ENCODE data around the gene USP10. TPM values are rescaled to one million over a fixed set of nuclear protein-coding genes. Genes with fewer than 3 reads are reported as not detected.
A peak's percentile ranks its signal among the peaks of the same experiment; 100 is the strongest.

Gene USP10
- total RNA-seq, 1 donor from 2014 or later = 33.8 TPM

GRCh38 chr16:84820305-84820684 is 120.5 kb downstream of the USP10 start:
- DNase-seq (ENCODE audit: low spot score) = no peak
- ATAC-seq = no peak

GRCh38 chr16:84820771-84821170 is 121.0 kb downstream of the USP10 start:
- ATAC-seq = no peak
- DNase-seq (ENCODE audit: low spot score) = no peak

- ATAC-seq = no peak
Observed at GRCh38 chr16:84821179-84821578, 121.4 kb downstream of the USP10 start.

GRCh38 chr16:84821728-84822689 is 122.2 kb downstream of the USP10 start:
- peak; percentile 28 for ATAC-seq
- no peak for DNase-seq (ENCODE audit: low spot score)

More at GRCh38 chr16:84821179-84821578, 121.4 kb downstream of the USP10 start:
- DNase-seq (ENCODE audit: low spot score) = no peak

DNA sequence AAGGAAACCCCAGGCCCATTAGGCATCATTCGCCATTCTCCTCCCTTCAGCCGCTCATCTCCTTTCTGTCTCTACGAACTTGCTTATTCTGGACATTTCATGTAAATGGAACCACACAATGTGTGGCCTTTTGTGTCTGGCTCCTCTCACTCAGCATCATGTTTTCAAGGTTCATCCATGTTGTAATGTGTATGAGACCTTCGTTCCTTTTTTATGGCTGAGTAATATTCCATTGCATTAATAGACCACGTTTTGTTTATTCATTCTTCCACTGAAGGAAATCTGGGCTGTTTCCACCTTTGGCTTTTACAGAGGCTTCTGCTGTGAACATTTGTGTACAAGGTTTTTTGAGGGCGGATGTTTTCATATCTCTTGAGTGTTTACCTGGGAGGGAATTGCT is 123.2 kb downstream of the USP10 start:
- DNase-seq (ENCODE audit: low spot score) (no peak), ATAC-seq (no peak)

GRCh38 chr16:84823484-84823883 is 123.7 kb downstream of the USP10 start:
- DNase-seq (ENCODE audit: low spot score) = no peak
- no peak for ATAC-seq

- ATAC-seq (no peak), DNase-seq (ENCODE audit: low spot score) (no peak)
Observed at GRCh38 chr16:84823926-84824325, 124.1 kb downstream of the USP10 start.

DNA sequence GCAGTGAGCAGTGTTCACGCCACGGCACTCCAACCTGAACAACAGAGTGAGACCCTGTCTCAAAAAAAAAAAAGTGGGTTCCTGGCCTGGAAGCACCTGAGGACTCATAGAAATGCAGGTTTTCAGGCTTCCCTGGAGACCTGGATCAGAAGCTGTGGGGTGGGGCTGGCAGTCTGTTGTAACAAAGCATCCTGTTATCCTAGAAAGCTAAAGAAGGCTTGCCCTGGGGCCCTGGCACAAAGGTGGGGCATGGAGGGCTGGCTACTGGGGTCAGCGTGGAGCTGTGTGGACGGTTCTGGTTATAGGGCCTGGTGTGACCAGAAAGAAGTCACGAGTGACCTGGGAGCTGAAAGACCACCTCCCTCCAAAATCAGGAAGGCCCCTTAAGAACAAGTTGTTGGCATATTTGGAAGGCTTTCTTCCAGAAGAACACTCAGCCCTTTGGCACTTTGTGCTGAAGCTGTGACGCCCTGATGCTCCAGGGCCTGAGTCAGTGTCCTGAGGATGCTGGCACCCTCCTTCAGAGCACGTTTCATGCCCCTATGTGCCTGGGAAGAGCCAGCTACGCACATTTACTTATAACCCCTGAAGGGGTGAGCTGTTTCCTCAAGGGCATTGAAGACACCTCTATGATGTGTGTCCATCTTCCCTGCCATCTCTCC is 126.2 kb downstream of the USP10 start:
- no peak for ATAC-seq

GRCh38 chr16:84826558-84826941 is 126.8 kb downstream of the USP10 start:
- DNase-seq (ENCODE audit: low spot score) = no peak
- ATAC-seq = no peak

More for the DNA sequence above, 126.2 kb downstream of the USP10 start:
- no peak for DNase-seq (ENCODE audit: low spot score)

- ATAC-seq = peak; percentile 21
- DNase-seq (ENCODE audit: low spot score) = no peak
Observed at GRCh38 chr16:84827131-84827574, 127.4 kb downstream of the USP10 start.

- DNase-seq (ENCODE audit: low spot score) (no peak), ATAC-seq (no peak)
Observed at GRCh38 chr16:84827897-84828296, 128.1 kb downstream of the USP10 start.

DNA sequence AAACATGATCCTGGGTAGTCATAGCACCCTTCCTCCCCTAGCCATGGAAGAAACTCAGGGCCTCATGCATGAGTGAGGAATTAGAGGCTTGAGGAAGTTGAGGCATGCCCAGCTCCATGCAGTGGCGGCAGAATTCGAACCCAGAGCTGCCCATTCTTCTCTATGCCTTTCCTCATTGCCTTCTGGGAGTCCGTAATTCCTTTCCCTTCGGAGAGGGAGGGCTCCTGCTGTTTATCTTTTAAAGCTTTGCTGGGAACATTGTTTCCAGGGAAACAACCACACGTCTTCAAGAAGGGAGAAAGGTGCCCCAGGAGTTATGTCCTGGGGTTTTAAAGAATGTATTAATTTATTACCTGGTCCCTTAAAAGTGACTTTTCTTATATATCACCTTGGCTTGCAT is 128.5 kb downstream of the USP10 start:
- DNase-seq (ENCODE audit: low spot score) = no peak
- no peak for ATAC-seq

Other genes starting within 250 kb of the USP10 start
- 2.9 TPM for gene MEAK7, start 195.3 kb upstream of the USP10 start, total RNA-seq
- 15.9 TPM for gene COTL1, start 81.9 kb upstream of the USP10 start, total RNA-seq
- 26.8 TPM for gene KLHL36, start 51.5 kb upstream of the USP10 start, total RNA-seq
- 4.5 TPM for gene CRISPLD2, start 120.0 kb downstream of the USP10 start, total RNA-seq

Measured in left lobe of liver (tissue), 2 donors.